CD4-positive, alpha-beta T cell treated with Interleukin-21 for 1 hour (primary cell): ENCODE measurements around the gene ENDOV.

Experiments
- DNase-seq: peaks from one replicate; pipeline ENCODE4 v3.0.0-alpha.2; 2020

ENDOV gene

GRCh38 chr17:80414803-80415625, at the start of gene ENDOV:
Gene ENDOV (plus strand): TSS chr17:80415167. CDS start chr17:80415195, 28 bp downstream.
- peak; percentile 95 for DNase-seq

- no peak for DNase-seq
Measured at GRCh38 chr17:80365983-80366382, 49.0 kb upstream of the ENDOV start.

- DNase-seq: no peak
Measured at GRCh38 chr17:80367503-80367902, 47.5 kb upstream of the ENDOV start.

GRCh38 chr17:80371196-80371595, 43.8 kb upstream of the ENDOV start:
- no peak for DNase-seq

GRCh38 chr17:80372456-80372855, 42.5 kb upstream of the ENDOV start:
- DNase-seq: no peak

- DNase-seq: no peak
Measured at GRCh38 chr17:80372922-80373570, 41.9 kb upstream of the ENDOV start.

- no peak for DNase-seq
Measured at GRCh38 chr17:80374039-80374731, 40.8 kb upstream of the ENDOV start.

GRCh38 chr17:80374732-80375585, 40.0 kb upstream of the ENDOV start:
- DNase-seq: no peak

GRCh38 chr17:80376531-80376930, 38.4 kb upstream of the ENDOV start:
- DNase-seq: no peak

GRCh38 chr17:80377798-80378197, 37.2 kb upstream of the ENDOV start:
- DNase-seq: no peak

- DNase-seq: no peak
Measured at GRCh38 chr17:80379348-80379747, 35.6 kb upstream of the ENDOV start.

- DNase-seq: no peak
Measured at GRCh38 chr17:80380068-80380467, 34.9 kb upstream of the ENDOV start.

- DNase-seq: no peak
Measured at GRCh38 chr17:80380555-80381002, 34.4 kb upstream of the ENDOV start.

- no peak for DNase-seq
Measured at GRCh38 chr17:80381416-80381923, 33.5 kb upstream of the ENDOV start.

GRCh38 chr17:80382446-80382845, 32.5 kb upstream of the ENDOV start:
- DNase-seq: no peak

GRCh38 chr17:80382956-80383355, 32.0 kb upstream of the ENDOV start:
- no peak for DNase-seq

- no peak for DNase-seq
Measured at GRCh38 chr17:80384078-80384960, 30.6 kb upstream of the ENDOV start.

GRCh38 chr17:80385046-80385445, 29.9 kb upstream of the ENDOV start:
- DNase-seq: no peak

GRCh38 chr17:80386341-80386740, 28.6 kb upstream of the ENDOV start:
- DNase-seq: no peak

- DNase-seq: no peak
Measured at GRCh38 chr17:80387071-80387470, 27.9 kb upstream of the ENDOV start.

- DNase-seq: no peak
Measured at GRCh38 chr17:80388175-80388574, 26.8 kb upstream of the ENDOV start.
